HG02884 (cell line): ENCODE measurements around the gene SNRNP48.

ENCODE experiments used
- ATAC-seq: cut with Tn5 transposase; IDR thresholded peaks from one replicate; pipeline ENCODE4 v1.9.1; 2021; ENCODE audit warnings: mild to moderate bottlenecking, moderate library complexity; ENCODE audit not compliant: unreplicated experiment

The SNRNP48 gene

GRCh38 chr6:7591770-7592169 lies 1.8 kb downstream of the SNRNP48 start:
- no peak for ATAC-seq

- ATAC-seq = no peak
Measured at GRCh38 chr6:7593229-7593628, 3.2 kb downstream of the SNRNP48 start.

- ATAC-seq = no peak
Measured at GRCh38 chr6:7594579-7595125, 4.7 kb downstream of the SNRNP48 start.

GRCh38 chr6:7604003-7604402 lies 14.0 kb downstream of the SNRNP48 start:
- ATAC-seq = no peak

GRCh38 chr6:7604506-7604905 lies 14.5 kb downstream of the SNRNP48 start:
- peak; percentile 52 for ATAC-seq

- no peak for ATAC-seq
Measured at GRCh38 chr6:7615611-7616383, 25.8 kb downstream of the SNRNP48 start.

- ATAC-seq = peak; percentile 76
Measured at GRCh38 chr6:7617801-7618764, 28.1 kb downstream of the SNRNP48 start.

GRCh38 chr6:7621761-7622160 lies 31.8 kb downstream of the SNRNP48 start:
- no peak for ATAC-seq

- no peak for ATAC-seq
Measured at GRCh38 chr6:7624796-7625710, 35.1 kb downstream of the SNRNP48 start.

- no peak for ATAC-seq
Measured at GRCh38 chr6:7628479-7628878, 38.5 kb downstream of the SNRNP48 start.

- ATAC-seq = no peak
Measured at GRCh38 chr6:7628909-7629308, 38.9 kb downstream of the SNRNP48 start.

- no peak for ATAC-seq
Measured at GRCh38 chr6:7629321-7629720, 39.3 kb downstream of the SNRNP48 start.

- ATAC-seq = no peak
Measured at GRCh38 chr6:7630792-7631191, 40.8 kb downstream of the SNRNP48 start.

- no peak for ATAC-seq
Measured at GRCh38 chr6:7631466-7631865, 41.5 kb downstream of the SNRNP48 start.

GRCh38 chr6:7632501-7633290 lies 42.7 kb downstream of the SNRNP48 start:
- ATAC-seq = no peak

- no peak for ATAC-seq
Measured at GRCh38 chr6:7633361-7633760, 43.4 kb downstream of the SNRNP48 start.

- no peak for ATAC-seq
Measured at GRCh38 chr6:7636151-7636550, 46.2 kb downstream of the SNRNP48 start.

GRCh38 chr6:7637533-7637932 lies 47.5 kb downstream of the SNRNP48 start:
- no peak for ATAC-seq

GRCh38 chr6:7639427-7639826 lies 49.4 kb downstream of the SNRNP48 start:
- no peak for ATAC-seq

GRCh38 chr6:7640016-7640415 lies 50.0 kb downstream of the SNRNP48 start:
- no peak for ATAC-seq
